Smooth muscle cell of the brain vasculature (primary cell): ENCODE data around the gene CENPK.
"Not testable (repeated sequence)": the region's sequence is repeated elsewhere in the genome, so short reads cannot be mapped to it uniquely, and the experiment has no call there.

Experiments
- DNase-seq: peaks from one replicate; pipeline ENCODE4 v3.0.0-alpha.2; 2012; ENCODE audit warnings: low read depth, low spot score

CENPK gene

GRCh38 chr5:65562731-65563701, at the start of gene CENPK, which contains the start of gene PPWD1:
TSS of gene CENPK (minus strand) at chr5:65563168. CDS start at chr5:65554907, 8,261 bp downstream.
TSS of gene PPWD1 (plus strand) at chr5:65563296. CDS start at chr5:65563311, 15 bp downstream.
- DNase-seq = peak; percentile 87

GRCh38 chr5:65612298-65612907, 49.4 kb upstream of the CENPK start:
- DNase-seq = no peak

GRCh38 chr5:65611524-65611923, 48.6 kb upstream of the CENPK start:
- no peak for DNase-seq

GRCh38 chr5:65601761-65602160, 38.8 kb upstream of the CENPK start:
- DNase-seq = not testable (repeated sequence)

- DNase-seq = no peak
These were observed 25.7 kb upstream of the CENPK start for GRCh38 chr5:65588694-65589093.

- no peak for DNase-seq
These were observed 14.2 kb upstream of the CENPK start for GRCh38 chr5:65577141-65577540.

GRCh38 chr5:65570598-65571226, 7.7 kb upstream of the CENPK start:
- DNase-seq = no peak

GRCh38 chr5:65566505-65566904, 3.5 kb upstream of the CENPK start:
- DNase-seq = no peak

GRCh38 chr5:65563777-65564176, 809 bp upstream of the CENPK start:
- DNase-seq = no peak

- no peak for DNase-seq
These were observed 6.2 kb downstream of the CENPK start for GRCh38 chr5:65556718-65557117.

- DNase-seq = no peak
These were observed 6.8 kb downstream of the CENPK start for GRCh38 chr5:65556181-65556580.

GRCh38 chr5:65555287-65555686, 7.7 kb downstream of the CENPK start:
- no peak for DNase-seq

- DNase-seq = no peak
These were observed 9.0 kb downstream of the CENPK start for GRCh38 chr5:65553941-65554340.

- DNase-seq = no peak
These were observed 14.7 kb downstream of the CENPK start for GRCh38 chr5:65548281-65548680.

GRCh38 chr5:65546141-65546540, 16.8 kb downstream of the CENPK start:
- no peak for DNase-seq

GRCh38 chr5:65544473-65544872, 18.5 kb downstream of the CENPK start:
- no peak for DNase-seq

- DNase-seq = no peak
These were observed 23.1 kb downstream of the CENPK start for GRCh38 chr5:65539827-65540226.

GRCh38 chr5:65535529-65535987, 27.4 kb downstream of the CENPK start:
- DNase-seq = no peak

- DNase-seq = no peak
These were observed 32.1 kb downstream of the CENPK start for GRCh38 chr5:65530904-65531303.

- no peak for DNase-seq
These were observed 37.2 kb downstream of the CENPK start for GRCh38 chr5:65525726-65526125.

GRCh38 chr5:65512170-65512937, 50.6 kb downstream of the CENPK start:
- no peak for DNase-seq
